GM12874 (cell line): ENCODE measurements around the gene TBCCD1.

Experiments used
- TF ChIP-seq, protein P1 (sequence below): IDR thresholded peaks from 2 replicates; pipeline ENCODE4 v1.5.1; 2011; ENCODE audit warnings: low read depth, mild to moderate bottlenecking, control low read depth, low read length, moderate library complexity; ENCODE audit not compliant: insufficient read depth

Gene TBCCD1

DNA sequence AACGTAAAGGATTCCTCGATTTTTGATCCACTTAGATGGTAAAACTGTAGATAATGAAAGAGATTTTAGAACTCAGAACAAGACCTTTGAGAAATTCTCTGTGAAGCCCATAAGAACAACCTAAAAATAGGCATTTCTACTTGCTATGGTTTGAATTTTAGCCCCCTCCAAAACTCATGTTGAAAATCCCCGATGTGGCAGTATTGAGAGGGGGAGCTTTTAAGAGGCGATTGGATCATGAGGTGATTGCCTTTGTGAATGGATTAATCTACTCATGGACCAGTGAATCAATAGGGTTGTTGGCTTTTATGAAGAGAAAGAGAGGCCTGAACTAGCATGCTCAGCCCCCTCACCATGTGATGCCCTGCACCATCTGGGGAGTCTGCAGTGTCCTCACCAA, 25.5 kb upstream of the TBCCD1 start:
- TF ChIP-seq, protein P1, sequence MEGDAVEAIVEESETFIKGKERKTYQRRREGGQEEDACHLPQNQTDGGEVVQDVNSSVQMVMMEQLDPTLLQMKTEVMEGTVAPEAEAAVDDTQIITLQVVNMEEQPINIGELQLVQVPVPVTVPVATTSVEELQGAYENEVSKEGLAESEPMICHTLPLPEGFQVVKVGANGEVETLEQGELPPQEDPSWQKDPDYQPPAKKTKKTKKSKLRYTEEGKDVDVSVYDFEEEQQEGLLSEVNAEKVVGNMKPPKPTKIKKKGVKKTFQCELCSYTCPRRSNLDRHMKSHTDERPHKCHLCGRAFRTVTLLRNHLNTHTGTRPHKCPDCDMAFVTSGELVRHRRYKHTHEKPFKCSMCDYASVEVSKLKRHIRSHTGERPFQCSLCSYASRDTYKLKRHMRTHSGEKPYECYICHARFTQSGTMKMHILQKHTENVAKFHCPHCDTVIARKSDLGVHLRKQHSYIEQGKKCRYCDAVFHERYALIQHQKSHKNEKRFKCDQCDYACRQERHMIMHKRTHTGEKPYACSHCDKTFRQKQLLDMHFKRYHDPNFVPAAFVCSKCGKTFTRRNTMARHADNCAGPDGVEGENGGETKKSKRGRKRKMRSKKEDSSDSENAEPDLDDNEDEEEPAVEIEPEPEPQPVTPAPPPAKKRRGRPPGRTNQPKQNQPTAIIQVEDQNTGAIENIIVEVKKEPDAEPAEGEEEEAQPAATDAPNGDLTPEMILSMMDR, result no peak

DNA sequence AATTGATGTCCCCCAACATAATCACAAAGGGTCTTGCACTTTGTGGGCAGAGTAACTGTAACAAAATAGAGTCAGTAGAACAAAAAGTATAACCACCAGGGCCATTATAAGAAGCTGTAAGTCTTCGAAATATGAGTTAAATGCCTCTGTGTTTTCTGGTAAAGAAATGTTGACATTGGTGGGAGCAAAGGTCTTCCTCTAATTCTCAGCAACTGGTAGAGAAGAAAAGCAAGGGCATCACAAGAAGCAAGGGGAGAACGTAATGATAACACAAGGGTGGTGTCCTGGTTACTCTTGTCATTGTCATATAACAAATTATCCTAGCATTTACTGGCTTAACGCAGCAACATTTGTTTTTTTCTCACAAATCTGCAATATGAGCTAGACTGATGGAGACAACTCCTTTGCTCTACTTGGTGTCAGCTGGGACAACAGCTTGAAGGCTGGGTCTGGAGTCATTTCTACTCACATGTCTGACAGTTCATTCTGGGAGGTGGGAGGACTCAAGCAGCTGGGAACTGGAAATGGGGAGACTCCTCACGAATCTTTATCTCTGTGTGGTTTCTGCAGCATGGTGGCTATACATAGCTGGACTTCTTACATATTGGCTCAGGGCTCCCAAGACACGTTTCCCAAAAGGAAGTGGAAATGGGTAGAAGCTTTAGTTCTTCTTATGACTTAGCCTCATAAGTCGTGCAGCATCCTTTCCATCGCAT, 23.6 kb upstream of the TBCCD1 start:
- TF ChIP-seq, protein P1, result no peak

DNA sequence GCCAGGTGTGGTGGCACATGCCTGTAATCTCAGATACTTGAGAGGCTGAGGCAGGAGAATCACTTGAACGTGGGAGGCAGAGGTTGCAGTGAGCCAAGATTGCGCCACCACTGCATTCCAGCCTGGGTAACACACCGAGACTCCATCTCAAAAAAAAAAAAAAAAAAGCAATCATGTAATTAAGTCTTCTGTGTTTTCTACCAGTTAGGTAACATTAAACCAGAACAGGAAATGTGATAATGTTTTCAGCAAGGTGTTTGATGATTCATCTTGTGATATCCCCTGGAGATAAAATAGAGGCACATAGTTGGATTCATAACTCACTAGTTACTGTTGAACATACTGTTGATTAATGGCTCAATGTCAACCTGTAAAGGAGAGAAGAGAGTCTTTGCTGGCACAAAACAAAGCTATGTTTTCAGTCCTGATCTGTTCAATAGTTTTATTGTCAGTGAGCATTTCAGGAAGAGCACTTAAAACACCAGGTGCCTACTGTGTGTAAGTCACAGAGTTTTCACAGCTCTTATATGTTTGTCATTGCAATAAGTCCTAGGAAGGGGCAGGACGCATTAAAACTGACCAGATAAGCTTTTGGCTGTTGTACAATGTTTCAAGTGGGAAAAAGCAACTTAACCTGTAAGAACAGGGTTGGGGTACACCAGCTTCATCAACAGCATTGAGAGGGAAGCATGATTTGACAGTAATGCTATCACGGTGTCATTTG, 22.9 kb upstream of the TBCCD1 start:
- TF ChIP-seq, protein P1, result no peak

DNA sequence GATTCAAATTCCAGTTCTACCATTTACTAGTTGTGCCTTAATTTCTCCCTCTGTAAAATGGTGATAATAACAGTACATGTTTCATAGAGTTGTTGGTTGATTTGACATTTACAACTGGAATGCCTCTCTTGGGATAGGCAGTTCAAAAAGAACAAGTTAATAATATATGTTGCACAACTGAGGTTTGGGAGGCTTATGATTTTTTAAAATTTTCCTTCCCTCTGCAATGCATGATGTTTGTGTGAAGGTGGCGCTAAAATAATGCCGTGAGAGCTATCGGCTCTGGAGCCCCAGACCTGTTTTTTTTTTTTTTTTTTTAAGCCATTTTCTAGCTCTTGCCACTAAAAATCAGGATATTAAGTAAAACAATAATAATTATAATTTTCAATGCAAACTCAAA, 22.0 kb upstream of the TBCCD1 start:
- TF ChIP-seq, protein P1, result no peak

DNA sequence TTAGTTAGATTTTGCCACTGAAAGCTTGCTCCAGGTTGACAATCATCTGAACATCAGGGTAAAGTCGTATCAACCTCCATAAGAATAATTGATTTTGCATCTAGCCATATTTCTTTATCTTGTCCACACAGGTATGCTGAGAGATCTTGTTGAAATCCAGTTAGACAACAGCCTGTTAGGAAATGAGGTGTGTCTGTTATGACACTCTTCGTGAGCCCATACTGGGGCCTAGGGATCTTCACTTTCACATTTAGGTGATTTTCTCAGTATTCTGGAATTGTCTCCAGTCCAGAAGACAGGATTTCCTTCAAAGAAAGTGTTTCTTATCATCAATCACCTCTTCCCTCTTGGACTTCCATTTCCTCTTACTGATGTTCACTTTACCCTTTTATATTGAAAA, 21.5 kb upstream of the TBCCD1 start:
- TF ChIP-seq, protein P1, result no peak

DNA sequence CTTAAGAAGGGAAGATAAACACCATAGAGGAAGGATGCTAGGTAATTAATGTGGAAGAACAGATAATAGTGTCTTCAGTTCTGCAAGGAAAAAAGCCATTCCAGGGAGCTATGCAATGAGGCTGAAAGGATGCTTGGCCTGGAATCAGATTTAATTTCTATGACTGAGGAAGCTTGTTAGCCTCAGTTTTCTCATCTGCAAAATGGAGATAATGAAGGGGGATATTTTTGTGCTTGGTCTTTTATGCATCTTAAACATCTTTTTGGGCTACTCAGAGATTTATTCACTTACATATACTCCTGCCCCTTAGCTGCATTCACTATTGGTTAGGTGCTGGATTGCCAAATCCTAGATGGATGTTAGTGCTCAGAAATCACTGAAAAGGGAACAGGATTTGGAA, 20.0 kb upstream of the TBCCD1 start:
- TF ChIP-seq, protein P1, result no peak

DNA sequence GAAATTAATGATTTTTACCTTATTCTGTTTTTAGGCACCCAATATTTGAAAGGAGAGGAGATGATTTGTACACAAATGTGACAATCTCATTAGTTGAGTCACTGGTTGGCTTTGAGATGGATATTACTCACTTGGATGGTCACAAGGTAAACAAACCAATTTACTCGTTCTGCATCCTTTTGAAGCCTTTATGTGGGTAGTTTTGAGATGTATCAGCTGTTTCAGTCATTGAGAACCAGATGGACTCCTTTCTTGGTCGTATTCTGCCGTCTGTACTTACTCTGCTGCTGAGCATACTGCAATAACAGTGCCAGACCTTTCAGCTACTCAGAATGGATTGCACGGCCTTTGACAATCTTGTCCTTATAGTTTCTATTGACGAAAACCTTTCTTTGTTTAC, 16.7 kb upstream of the TBCCD1 start:
- TF ChIP-seq, protein P1, result no peak
